SU-DHL-6 (cell line): Measurements from ENCODE around the gene COL23A1.

Experiments used
- CTCF ChIP-seq: fragments of 200-600 bp; sonication (generic); IDR thresholded peaks from one replicate; pipeline ENCODE4 v1.5.1; 2017; ENCODE audit warnings: antibody characterized with exemption, mild to moderate bottlenecking, low read length, moderate library complexity; ENCODE audit not compliant: insufficient read depth, poor library complexity, severe bottlenecking
- EZH2phosphoT487 ChIP-seq: fragments of 200-600 bp; sonication (generic), shearing (Covaris generic); conservative IDR thresholded peaks from 2 replicates; pipeline ENCODE4 v1.6.1; 2018; ENCODE audit warnings: mild to moderate bottlenecking, antibody characterized with exemption, low read length, moderate library complexity, mixed read lengths

- TF ChIP-seq CTCF (no peak), EZH2phosphoT487 (no peak)
Observed at GRCh38 chr5:178368274-178368673, 221.9 kb downstream of the COL23A1 start.
